A673 (cell line): ENCODE results near the gene TMBIM6.

Source experiments
- CTCF ChIP-seq: fragments of 300-800, 200-600 bp; sonication (generic); conservative IDR thresholded peaks from 2 replicates; pipeline ENCODE4 v1.5.1; 2017; ENCODE audit warnings: low read depth, mild to moderate bottlenecking, antibody characterized with exemption, low read length, moderate library complexity, mixed read lengths
- EZH2 ChIP-seq: fragments of 200-600 bp; sonication (generic); IDR thresholded peaks from 2 replicates; pipeline ENCODE4 v1.6.1; 2017; ENCODE audit warnings: borderline replicate concordance, low read depth, mild to moderate bottlenecking, mixed read lengths, antibody characterized with exemption, low read length; ENCODE audit not compliant: poor library complexity, severe bottlenecking

GRCh38 chr12:49697808-49698207 is 43.5 kb upstream of the TMBIM6 start:
- TF ChIP-seq CTCF (no peak), EZH2 (no peak)
